HEK293T (cell line): ENCODE results near the gene SPRR2B.

Experiments used
- ARNT ChIP-seq: fragments of 450-650 bp; IDR thresholded peaks from 2 replicates; pipeline ENCODE4 v1.6.1; 2017; ENCODE audit warnings: mild to moderate bottlenecking
- CTBP1 ChIP-seq: fragments of 450-650 bp; IDR thresholded peaks from 2 replicates; pipeline ENCODE4 v1.6.1; 2016; ENCODE audit warnings: borderline replicate concordance
- L3MBTL2 ChIP-seq: fragments of 450-650 bp; conservative IDR thresholded peaks from 2 replicates; pipeline ENCODE4 v1.6.1; 2016; ENCODE audit warnings: mild to moderate bottlenecking
- SP1 ChIP-seq: fragments of 450-650 bp; IDR thresholded peaks from 2 replicates; pipeline ENCODE4 v1.6.1; 2017

GRCh38 chr1:153049211-153049610 is 22.2 kb downstream of the SPRR2B start:
- TF ChIP-seq L3MBTL2 (no peak), SP1 (no peak), CTBP1 (no peak), ARNT (no peak)
